ENCODE results near the gene CFDP1.

- no peak for TF ChIP-seq POLR2A (IDR thresholded peaks at IDR 0.05)
- TF ChIP-seq, protein P1, sequence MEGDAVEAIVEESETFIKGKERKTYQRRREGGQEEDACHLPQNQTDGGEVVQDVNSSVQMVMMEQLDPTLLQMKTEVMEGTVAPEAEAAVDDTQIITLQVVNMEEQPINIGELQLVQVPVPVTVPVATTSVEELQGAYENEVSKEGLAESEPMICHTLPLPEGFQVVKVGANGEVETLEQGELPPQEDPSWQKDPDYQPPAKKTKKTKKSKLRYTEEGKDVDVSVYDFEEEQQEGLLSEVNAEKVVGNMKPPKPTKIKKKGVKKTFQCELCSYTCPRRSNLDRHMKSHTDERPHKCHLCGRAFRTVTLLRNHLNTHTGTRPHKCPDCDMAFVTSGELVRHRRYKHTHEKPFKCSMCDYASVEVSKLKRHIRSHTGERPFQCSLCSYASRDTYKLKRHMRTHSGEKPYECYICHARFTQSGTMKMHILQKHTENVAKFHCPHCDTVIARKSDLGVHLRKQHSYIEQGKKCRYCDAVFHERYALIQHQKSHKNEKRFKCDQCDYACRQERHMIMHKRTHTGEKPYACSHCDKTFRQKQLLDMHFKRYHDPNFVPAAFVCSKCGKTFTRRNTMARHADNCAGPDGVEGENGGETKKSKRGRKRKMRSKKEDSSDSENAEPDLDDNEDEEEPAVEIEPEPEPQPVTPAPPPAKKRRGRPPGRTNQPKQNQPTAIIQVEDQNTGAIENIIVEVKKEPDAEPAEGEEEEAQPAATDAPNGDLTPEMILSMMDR (IDR thresholded peaks at IDR 0.05 in 8 of 11, conservative IDR thresholded peaks at IDR 0.05 in 3 of 11) = no peak
Measured at GRCh38 chr16:75455677-75456076, 22.4 kb upstream of the CFDP1 start.

Measured in spleen (tissue), 7 donors.